Ammon's horn (tissue), 1 donor: Measurements from ENCODE around the gene ZNF790.

ENCODE experiments used
- DNase-seq: peaks from one replicate; pipeline ENCODE4 v3.0.0-alpha.2; 2016; ENCODE audit warnings: low spot score

ZNF790 gene

DNA sequence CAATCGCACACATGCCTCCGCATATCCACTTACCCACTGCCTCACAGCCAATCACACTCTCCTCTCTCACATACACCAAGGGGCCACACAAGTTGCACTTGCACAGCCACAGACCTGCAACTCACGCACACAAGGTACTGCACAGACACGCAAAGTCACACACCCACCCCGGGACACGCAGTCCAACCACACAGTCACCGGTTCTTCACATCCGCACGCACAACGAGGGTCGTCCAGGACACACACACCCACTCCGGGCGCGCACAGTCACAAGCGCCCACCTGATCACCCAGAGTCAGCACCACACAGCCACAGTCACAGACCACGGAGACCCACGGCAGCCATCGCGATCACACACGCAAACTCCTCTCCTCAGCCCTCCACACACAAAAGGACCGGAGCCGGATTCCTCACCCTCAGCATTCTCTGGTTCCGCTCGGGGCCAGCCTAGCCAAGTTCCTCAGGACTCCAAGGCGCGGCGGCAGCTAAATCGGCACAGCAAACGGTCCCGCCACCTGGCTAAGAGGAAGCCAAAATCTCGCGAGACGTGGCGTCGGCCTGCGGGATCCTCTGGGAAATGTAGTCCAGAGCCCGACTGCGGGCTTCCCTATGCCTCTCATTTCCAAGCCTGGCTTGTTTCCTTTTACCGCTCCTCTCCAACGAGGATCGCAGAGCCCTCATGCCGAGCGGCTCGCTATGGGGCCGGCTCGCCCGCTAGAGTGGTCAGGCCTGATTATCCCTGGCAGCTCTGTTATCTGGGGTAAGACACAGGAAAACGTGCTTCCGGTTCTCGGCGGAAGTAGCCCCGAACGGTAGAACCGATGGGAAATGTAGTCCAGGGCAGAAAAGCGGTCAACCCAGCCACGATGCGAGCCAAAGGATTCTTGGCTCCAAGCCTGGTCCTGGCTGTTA is 65.6 kb downstream of the ZNF790 start, which contains the start of gene ZNF850:
TSS of gene ZNF850 (minus strand) at position 497 of the 912 bp plus-strand sequence. CDS start 10,201 bp downstream, outside the sequence.
- DNase-seq: peak; percentile 96

DNA sequence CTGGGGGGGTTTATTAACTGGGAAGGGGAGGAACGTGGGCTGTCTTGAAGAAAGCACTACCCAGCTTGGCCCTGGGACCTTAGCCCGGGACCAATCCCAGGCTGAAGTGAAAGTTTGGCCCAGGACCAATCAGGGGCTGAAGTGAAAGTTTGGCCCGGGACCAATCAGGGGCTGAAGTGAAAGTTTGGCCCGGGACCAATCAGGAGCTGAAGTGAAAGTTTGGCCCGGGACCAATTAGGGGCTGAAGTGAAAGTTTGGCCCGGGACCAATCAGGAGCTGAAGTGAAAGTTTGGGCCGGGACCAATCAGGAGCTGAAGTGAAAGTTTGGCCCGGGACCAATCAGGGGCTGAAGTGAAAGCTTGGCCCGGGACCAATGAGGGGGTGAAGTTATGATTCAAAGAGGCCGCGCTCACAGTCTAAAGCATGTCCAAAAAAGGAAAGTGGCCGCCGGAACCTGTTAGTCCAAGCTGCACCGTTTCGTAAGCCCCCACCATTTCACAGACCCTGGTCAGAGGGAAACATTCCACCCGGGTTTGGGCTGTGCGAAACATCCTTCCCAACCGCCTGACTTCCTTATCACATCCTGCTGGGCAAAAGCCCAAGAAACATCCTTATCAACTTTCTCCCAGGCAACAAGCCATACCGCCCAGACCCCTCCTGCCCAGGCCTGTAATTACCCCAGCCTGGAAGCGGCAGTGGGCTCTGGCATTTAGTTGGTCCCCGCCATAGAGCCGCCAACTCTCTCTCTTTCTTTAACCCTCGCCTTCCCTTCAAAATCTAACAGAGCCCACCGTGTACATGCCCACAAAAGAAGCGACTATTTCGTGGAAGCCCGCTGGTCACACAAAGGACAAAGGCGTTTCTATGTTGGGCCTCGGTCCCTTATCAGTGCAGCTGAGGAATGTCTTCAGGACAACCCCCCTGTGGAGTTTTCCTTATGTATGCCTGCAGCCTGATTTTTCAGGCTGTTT is 66.6 kb downstream of the ZNF790 start:
- peak; percentile 21 for DNase-seq
